ENCODE results near the gene CIB2.

The CIB2 gene

GRCh38 chr15:78105476-78106241 is 25.6 kb downstream of the CIB2 start:
- DNase-seq = no peak

DNA sequence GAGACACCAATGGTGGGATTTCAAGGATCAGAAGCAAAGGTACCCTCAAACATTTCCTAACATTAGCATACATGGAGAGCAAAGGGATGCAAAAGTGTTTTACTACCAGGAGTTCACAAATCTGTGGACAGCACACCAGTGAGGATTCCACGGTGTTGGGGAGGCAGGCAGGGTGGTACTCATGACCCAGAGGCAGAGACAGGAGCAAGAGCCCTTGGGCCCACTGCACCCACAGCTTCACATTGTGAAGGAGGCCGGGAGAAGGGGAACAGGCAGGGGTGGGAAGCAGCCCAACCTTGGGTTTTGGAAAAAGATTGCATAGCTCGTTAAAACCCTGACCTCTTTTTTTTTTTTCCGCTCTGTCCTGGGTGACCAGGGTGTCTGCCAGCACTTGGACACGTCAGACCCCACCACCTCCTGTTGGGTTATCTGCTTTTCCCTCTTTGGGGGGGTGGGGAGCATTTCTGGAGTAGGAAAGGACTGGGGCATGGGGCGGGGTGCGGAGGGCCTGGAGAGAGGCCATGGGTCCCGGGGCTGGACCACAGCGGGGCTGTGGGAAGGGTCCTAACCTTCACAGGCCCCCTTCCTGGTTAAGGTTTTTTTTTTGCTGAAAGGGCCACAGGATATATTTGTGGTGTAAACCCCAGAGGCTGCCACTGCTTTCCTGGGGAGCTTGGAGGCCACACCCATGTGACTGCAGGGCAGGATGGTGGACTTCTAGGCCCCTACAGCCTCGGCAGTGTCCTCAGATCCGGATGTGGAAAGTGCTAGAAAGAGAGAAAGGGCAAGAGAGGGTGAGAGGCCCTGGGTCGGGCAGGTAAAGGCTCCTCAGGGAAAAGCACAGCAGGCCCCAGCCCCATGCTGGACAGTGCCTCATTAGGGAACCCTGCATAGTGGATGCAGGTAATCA is 26.4 kb downstream of the CIB2 start:
- no peak for DNase-seq

- no peak for DNase-seq
Measured at GRCh38 chr15:78104119-78104479, 27.1 kb downstream of the CIB2 start.

GRCh38 chr15:78103406-78104118 is 27.7 kb downstream of the CIB2 start:
- DNase-seq = peak; percentile 70

DNA sequence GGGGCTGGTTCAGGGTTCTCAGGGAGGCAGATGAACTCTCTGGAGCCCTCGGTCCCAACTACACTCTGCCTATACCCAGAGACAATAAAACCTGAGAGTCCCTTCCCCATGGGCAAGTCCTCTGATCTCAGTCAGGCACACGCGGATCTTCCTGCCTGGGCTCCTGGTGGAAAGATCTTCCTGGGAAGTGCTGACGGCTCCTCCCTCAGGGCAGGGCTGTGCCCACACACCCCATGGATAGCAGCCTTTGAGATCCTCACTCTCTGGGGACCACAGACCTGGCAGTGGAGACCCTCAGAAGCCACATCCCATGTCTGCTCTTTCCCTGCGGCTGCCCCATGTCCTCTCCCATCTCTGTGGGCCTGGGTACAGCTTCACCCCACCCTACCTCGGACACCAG is 28.5 kb downstream of the CIB2 start:
- no peak for DNase-seq

DNA sequence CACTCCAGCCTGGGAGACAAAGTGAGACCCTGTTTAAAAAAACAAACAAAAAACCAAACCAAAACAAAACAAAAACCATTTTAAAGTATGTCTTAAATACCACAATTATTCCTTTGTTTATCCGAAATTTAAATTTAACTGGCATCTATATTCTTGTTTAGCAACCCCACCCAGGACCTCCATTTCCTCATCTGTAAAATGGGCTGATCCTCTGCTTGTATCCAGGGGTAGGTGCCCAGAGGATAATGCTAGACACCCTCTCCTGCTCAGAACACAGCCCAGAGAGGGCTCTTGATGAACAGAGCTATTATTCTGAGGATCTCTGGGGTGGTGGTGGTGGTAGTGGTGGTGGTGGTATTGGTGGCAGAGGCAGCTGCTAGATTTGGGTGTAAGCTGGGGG is 29.0 kb downstream of the CIB2 start:
- DNase-seq = no peak

DNA sequence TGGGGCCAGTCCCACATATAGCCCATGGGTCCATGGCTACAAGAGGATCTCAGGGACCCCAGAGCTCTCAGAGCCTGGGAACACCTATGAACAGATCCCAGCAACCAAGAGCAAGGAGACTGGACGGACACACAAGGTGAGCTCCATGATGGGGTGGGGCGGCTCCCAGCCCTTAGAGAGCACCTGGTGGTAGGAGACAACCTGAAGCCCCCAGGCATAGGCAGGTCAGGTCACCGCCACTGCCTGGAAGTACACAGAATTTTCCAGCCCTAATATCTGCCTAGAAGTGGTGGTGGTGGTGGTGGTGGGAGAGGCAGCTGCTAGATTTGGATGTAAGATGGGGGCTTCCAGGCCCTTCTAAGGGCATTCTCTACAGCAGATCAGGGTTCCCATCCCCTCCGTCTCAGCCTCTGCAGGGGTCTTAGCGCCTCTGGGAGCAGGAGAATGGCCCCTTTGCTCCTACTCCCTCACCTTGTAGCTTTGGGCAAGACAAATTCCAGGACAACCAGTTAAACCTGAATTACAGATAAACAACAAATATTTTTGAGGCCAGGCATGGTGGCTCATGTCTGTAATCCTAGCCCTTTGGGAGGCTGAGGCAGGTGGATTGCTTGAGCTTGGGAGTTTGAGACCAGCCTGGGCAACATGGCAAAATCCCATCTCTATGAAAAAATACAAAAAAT is 29.7 kb downstream of the CIB2 start:
- DNase-seq = no peak

DNA sequence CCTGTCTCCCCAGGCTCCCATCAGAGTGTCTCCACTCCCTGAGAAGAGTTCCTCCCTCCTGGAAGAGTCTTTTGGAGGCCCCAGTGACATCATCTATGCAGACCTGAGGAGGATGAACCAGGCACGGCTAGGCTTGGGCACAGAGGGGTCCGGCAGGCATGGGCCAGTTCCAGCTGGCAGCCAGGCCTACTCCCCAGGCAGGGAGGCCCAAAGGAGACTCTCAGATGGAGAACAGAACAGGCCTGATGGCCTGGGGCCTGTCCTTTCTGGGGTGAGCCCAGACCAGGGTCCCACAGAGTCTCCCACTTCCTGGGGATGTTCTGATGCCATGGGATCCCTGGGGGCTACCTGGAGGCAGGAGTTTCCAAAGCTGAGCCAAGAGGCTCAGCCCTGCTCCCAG is 30.4 kb downstream of the CIB2 start:
- DNase-seq = no peak

DNA sequence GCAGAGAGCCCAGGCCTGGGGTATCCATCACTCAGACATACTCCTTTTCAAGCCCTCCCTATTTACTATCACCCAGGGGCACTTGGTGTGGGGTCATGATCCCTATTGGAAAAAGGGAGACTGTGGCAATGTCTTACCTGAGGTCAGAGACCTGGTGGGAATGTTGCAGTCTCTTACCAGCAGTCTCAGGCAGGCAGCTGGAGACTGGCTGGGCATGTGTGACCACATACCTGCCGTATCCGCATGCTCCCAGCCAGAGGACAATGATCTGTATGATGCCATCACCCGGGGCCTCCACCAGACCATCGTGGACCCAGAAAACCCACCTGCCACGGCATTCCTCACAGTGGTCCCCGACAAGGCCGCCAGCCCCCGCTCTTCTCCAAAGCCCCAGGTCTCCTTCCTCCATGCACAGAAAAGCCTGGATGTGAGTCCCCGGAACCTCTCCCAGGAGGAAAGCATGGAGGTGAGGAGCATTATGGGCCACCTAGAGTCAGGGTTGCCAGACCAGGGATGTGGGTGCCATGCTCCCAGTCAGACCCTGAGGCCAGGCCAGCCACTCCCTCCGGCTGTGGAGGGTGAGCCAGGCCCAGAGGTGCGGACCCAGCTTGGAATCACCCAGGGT is 33.0 kb downstream of the CIB2 start:
- no peak for DNase-seq

DNA sequence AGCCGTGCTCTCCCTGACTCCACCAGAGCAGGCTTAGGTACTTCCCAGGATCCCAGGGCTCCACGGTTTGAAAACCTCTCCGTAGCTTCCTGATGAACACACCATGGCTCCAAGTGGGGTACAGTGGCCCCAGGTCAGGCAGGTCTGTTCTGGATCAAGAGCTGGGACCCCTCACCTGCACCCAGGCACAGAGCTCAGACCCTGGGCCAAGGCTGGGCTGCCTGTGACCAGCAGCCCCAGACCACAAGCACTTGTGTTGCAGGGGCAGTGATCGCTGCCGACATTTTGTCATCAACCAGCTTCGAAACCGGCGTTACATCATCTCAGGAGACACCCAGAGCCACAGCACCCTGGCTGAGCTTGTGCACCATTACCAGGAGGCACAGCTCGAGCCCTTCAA is 33.6 kb downstream of the CIB2 start:
- no peak for DNase-seq

- DNase-seq = no peak
Measured at GRCh38 chr15:78093242-78094020, 37.8 kb downstream of the CIB2 start.

DNA sequence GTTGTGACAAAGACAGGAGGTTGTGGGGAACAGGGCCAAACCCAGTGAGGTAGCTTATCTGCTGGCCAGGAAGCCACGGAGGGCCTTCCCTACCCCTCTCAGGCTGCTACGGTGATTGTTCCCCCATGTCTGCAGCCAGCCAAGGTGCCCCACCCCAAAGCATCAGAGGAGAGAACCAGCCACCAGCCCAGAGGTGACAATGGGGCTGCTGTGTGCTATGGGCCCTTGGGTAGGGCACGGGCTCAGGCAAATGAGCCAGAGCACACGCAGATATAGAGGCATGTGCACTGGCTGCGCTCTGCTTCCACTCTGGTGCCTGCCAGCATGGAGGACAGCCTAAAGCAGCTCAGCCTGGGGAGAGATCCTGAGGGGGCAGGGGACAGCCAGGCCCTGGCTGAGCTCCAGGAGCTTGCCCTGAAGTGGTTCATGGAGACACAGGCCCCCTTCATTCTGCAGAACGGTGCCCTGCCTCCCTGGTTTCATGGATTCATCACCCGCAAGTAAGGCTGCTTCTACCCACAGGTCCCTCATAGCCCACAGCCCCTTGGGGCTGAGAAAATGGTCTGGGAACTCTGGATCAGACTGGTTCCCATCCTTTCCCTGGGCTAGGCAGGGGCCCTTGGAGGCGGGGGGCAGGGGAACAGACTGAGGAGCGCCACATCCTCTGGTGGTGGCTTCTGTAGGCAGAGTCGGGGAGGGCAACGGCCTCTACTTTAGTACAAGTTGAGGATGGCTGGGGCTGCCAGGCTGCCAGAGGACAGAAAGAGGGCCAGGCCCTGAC is 38.8 kb downstream of the CIB2 start, which contains the start of gene SH2D7:
SH2D7 (plus strand) TSS at position 301 of the 781 bp plus-strand sequence; CDS start at position 325, 24 bp downstream.
- DNase-seq = no peak

DNA sequence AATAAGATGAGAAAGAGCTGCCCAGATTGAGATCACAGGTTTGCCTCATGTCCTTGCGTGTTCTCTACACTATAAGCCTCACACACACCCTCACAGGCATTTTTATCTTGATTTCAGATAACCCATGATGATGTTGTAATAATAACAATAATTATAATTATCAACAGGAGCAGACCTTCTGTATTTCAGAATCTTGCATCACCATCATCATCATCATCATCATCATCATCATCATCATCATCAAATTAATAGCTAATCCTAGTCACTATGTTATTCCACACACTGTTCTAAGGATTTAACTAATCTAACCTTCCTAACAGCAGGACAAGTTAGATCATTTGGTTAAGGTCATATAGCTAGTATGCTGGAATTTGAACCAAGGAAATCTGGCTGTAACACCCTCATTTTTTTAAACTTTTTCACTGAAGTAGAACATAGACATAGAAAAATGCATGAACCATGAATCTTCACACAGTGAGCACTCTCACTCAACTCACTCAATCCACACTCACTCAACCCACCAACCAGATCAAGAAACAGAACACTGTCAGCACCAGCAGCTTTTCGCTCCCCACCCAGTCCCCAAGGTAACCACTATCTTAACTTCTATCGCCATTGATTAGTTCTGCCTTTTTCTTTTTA is 40.7 kb downstream of the CIB2 start:
- no peak for DNase-seq

GRCh38 chr15:78088773-78089080 is 42.5 kb downstream of the CIB2 start:
- no peak for DNase-seq

- no peak for DNase-seq
Measured at GRCh38 chr15:78087951-78088772, 43.1 kb downstream of the CIB2 start.

DNA sequence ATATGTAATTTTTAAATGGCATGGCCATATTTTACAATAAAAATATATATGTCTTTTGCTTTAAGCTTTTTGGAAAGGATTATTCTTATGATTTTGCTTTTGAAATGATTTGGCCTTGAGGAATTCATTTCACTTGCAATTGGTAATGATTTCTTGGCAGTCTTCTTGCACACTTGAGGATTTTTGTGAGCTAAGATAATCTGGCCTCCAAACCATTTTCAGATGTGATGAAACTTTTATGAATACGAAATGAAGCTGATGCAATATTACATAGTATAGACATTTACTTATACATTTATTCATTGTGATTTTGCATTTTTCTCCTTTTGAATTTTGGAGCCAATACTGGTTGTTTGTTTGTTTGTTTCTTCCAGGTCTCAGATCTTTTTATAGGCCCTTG is 45.3 kb downstream of the CIB2 start:
- no peak for DNase-seq

DNA sequence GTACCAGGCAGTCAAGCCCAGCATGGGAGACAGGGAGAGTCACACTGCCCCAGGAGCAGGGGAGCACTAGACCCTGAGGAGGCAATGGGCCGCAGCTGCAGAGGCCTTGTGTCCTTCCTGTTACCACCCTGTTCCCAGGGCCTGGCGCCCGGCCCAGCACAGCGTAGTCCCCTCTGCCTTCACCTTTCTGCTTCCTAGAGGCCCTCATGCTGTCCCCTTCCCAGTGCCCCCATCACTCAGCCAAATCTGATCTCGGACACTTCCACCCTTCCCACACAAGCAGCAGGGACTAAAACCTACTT is 46.8 kb downstream of the CIB2 start:
- DNase-seq = no peak

DNA sequence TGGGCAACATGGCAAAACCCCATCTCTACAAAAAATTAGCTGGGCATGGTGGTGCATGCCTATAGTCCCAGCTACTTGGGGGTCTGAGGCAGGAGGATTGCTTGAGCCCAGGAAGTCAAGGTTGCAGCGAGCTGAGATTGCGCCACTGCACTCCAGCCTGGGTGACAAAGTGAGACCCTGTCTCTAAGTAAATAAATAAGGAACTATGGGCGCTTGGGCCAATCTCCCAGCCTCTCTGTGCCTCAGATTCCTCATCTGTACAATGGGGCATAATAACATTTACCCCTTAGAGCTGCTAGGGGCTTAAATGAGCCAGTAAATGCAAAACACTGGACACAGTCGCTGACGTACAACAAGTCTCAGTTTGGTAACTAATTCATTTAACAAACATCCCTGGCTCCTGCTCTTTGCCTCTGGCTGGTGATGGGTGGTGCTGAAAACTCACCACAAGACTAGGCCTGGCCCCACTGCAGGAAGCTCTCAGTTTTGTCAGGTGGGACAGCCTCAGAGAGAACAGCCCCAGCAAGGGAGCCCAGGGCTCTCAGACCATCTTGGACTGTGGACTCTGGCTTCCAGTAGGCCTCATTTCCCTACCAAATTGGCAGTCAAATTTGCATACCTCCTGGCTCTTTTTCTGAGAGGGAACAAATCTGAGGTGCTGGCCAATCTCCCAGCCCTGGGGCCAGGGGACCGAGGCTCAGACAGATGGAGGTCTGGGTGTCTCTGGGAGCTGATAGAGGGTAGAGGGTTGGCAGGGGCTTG is 47.4 kb downstream of the CIB2 start:
- DNase-seq = no peak

DNA sequence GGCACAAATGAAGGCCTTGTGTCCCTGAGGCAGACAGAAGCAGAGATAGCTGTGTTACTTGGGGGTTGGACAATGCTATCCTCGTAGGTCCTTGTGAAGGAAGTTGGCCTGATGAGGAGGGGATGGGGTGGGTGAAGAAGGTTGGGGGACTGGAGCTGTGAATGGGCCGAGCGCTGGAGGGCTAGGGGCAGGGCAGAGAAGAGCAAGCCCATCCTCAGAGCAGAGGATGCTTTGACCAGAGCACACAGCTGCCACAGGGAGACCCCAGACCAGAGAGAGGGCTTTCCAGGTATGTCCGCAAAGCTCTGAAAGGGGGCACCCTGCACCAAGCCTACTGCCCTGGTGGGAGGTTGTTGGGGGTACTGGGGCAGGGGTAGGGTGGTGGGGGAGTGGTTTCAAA is 48.1 kb downstream of the CIB2 start:
- DNase-seq = no peak

Data from stimulated activated CD4-positive, alpha-beta T cell treated with anti-CD3 and anti-CD28 coated beads, Interleukin-1b, Interleukin-23, amount 100 ng/mL, for 48 hours (primary cell).